Lower leg skin (tissue), 3 donors: Measurements from ENCODE around the gene ADIPOR1.
"Not testable (repeated sequence)": the region's sequence is repeated elsewhere in the genome, so short reads cannot be mapped to it uniquely, and the experiment has no call there.

Source experiments
- POLR2A ChIP-seq, 2 donors: fragments of 450-650 bp; IDR thresholded peaks; one replicate each; pipeline ENCODE4 v1.6.1; 2016 to 2017; ENCODE audit warnings: antibody characterized with exemption in 2 of 2, mild to moderate bottlenecking in 1 of 2, moderate library complexity in 1 of 2
- TF ChIP-seq, protein P1 (sequence below), 3 donors: fragments of 450-650 bp; IDR thresholded peaks; one replicate each; pipeline ENCODE4 v1.5.1; 2016; ENCODE audit warnings: antibody characterized with exemption in 3 of 3, mild to moderate bottlenecking in 3 of 3, moderate library complexity in 2 of 3

DNA sequence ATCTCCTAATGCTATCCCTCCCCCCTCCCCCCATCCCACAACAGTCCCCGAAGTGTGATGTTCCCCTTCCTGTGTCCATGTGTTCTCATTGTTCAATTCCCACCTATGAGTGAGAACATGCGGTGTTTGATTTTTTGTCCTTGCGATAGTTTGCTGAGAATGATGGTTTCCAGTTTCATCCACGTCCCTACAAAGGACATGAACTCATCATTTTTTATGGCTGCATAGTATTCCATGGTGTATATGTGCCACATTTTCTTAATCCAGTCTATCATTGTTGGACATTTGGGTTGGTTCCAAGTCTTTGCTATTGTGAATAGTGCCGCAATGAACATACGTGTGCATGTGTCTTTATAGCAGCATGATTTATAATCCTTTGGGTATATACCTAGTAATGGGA lies 21.7 kb downstream of the ADIPOR1 start:
- TF ChIP-seq, protein P1, sequence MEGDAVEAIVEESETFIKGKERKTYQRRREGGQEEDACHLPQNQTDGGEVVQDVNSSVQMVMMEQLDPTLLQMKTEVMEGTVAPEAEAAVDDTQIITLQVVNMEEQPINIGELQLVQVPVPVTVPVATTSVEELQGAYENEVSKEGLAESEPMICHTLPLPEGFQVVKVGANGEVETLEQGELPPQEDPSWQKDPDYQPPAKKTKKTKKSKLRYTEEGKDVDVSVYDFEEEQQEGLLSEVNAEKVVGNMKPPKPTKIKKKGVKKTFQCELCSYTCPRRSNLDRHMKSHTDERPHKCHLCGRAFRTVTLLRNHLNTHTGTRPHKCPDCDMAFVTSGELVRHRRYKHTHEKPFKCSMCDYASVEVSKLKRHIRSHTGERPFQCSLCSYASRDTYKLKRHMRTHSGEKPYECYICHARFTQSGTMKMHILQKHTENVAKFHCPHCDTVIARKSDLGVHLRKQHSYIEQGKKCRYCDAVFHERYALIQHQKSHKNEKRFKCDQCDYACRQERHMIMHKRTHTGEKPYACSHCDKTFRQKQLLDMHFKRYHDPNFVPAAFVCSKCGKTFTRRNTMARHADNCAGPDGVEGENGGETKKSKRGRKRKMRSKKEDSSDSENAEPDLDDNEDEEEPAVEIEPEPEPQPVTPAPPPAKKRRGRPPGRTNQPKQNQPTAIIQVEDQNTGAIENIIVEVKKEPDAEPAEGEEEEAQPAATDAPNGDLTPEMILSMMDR (IDR thresholded peaks at IDR 0.05): not testable (repeated sequence)
- TF ChIP-seq POLR2A (IDR thresholded peaks at IDR 0.05): not testable (repeated sequence)
